ENCODE data around the gene FLT1. TPM values are rescaled to one million over a fixed set of nuclear protein-coding genes. Genes with fewer than 3 reads are reported as not detected.

FLT1 gene
- polyA plus RNA-seq, 4 donors, result 44.6 to 61.8 (median 53.6) TPM

DNA sequence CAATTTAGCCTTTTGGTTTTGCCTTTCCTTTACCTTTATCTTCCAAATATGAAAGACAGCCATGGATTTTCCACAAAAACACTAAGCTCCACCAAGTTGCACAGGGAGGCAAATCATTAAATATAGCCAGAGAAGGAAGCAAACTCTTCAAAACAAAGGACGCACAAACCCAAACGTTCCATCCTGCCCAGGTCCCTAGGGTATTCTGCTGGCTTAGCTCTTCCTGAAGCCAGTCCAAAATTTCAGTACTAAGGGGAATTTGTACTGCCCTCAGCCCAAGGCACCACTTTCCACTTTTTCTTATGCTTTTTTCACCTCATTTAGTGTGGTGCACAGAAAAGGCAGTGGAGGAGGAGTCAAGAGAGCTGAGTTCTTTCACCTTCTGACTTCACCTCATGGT is 169.9 kb downstream of the FLT1 start:
- DNase-seq (ENCODE audit: low read depth in 4 of 4, low spot score in 3 of 4), result no peak

GRCh38 chr13:28324181-28324789 is 170.6 kb downstream of the FLT1 start:
- no peak for DNase-seq (ENCODE audit: low read depth in 4 of 4, low spot score in 3 of 4)

DNA sequence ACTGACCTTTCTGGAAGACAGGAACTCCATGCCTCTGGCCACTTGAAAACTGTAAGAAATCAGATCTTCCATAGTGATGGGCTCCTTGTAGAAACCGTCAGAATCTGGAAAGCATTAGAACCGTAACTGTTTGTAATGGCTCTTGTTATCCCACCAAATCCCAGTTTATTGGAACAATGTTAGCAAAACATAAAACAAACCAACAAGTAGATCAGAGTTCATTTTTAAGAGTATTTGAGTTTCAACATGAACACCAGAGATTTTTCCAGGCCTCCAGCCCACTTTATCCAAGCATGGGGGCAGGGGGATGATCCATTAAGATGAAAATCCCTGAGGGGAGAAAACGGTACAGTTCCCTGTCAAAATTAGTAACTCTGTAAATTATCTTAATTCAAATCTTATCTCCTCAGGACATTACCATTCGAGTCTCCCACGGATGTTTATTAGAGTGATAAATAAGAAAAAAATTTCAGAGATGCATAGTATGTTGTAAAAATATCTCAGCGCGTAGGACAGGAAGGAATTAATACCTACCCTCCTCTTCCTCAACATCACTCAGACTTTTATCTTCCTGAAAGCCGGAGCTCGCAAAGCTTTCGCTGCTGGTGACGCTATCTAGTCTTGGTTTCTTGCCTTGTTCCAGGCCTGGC is 172.5 kb downstream of the FLT1 start:
- DNase-seq (ENCODE audit: low read depth in 4 of 4, low spot score in 3 of 4), result no peak

- no peak for DNase-seq (ENCODE audit: low read depth in 4 of 4, low spot score in 3 of 4)
These were observed 173.2 kb downstream of the FLT1 start for GRCh38 chr13:28321756-28322155.

DNA sequence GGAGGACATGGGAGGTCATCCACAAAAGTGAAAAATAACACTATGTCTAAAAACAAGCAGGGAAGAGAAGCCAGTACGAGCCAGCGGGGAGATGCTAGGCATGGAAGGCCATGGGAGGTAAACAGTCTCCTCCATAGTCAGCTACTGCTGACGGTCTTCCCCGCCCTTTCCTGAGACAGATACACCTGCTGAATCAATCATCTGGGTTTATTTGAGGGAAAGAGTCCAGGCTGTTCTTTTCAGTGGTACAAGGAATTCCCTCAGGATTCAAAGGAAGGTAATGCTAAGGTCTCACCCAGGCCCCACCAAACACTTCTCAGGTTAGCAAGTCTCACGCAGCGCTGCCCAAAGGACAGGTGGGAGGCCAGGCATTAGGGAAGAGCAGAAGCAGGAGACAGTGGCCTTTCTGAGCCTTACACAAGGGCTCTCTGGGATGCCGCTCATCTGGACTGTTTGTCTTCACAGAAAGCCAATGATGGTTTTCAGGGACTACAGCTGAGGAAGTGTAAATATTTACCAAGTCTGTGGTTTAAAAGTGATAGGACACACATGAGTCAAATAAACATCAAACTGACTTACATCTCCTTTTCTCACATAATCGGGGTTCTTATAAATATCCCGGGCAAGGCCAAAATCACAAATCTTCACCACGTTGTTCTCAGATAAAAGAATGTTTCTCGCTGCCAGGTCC is 173.9 kb downstream of the FLT1 start:
- DNase-seq (ENCODE audit: low read depth in 4 of 4, low spot score in 3 of 4), result no peak

GRCh38 chr13:28320209-28320608 is 174.7 kb downstream of the FLT1 start:
- DNase-seq (ENCODE audit: low read depth in 4 of 4, low spot score in 3 of 4), result no peak

- DNase-seq (ENCODE audit: low read depth in 4 of 4, low spot score in 3 of 4), result no peak
These were observed 175.4 kb downstream of the FLT1 start for GRCh38 chr13:28319528-28319927.

DNA sequence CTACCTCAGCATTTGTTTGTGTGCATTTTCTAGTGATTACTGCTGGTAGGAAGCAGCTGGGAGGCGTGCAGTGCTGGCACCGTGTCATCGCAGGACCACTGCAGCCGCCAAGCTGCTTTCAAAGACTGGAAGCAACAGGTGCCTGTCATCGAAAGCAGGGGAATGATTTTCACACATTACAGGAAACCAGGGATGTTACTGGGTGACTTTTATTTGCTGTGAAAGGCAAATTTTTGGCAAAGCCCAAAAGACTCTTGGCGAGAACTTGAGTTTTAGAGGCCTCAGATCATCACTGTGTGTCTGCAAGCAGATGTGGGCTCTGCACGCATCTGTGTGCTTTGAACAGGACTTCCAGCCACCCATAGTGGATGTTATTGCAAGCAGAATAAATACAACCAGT is 176.4 kb downstream of the FLT1 start:
- DNase-seq (ENCODE audit: low read depth in 4 of 4, low spot score in 3 of 4), result no peak

GRCh38 chr13:28316836-28317235 is 178.1 kb downstream of the FLT1 start:
- no peak for DNase-seq (ENCODE audit: low read depth in 4 of 4, low spot score in 3 of 4)

DNA sequence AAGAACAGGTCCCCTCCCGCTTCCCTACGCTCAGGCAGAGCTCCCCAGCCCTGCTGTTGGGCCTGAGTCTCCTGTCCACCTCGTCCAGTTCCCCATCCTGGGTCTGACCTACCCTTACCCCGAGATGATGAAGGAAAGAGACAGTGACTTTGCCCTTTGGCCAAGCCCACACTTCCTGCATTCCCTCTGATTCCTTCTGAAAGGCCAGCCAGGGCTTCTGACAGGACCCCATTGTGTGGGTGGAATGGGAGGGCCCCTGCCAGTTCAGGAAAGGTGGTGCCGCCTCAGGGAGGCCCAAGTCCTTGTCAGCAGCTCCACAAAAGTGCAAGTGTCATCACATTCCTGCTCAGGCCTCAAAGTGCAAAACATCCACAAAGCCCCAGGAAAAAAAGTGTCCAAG is 178.8 kb downstream of the FLT1 start:
- no peak for DNase-seq (ENCODE audit: low read depth in 4 of 4, low spot score in 3 of 4)

DNA sequence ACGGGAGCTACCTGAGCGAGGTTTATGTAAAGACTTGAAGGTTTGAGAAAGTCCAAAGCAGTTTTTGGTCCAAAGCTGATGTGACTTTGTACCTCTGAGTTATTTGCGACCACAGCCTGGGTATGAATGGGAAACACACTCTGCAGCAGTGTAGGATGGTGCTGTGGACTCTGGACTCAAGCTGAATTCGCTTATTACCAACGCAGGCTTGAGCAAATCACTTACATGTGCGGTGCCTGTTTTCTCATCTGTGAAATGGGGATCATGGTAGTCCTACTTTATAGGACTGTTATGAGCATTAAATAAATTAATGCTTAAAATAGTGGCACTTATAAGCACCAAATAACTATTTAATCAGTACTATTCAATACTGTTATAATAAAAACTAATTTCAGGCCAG is 180.0 kb downstream of the FLT1 start:
- DNase-seq (ENCODE audit: low read depth in 4 of 4, low spot score in 3 of 4), result no peak

DNA sequence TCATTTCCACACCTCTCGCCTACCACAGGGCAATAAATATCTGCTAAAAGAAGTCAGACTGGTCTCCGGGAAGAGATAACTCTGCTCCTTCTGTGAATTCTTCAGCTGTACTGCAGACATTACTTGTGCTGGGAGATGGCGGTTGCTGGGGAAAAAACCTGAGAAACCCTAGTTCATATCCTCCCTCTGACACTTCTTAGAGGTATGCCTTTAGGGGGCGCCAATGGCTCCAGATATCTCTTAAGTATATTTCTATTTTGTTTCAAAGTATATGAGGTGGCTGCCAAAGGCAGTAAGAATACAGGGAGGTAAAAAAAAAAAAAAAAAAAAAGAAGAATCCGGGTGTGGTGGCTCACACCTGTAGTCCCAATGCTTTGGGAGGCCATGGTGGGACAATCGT is 181.3 kb downstream of the FLT1 start:
- DNase-seq (ENCODE audit: low read depth in 4 of 4, low spot score in 3 of 4), result no peak

DNA sequence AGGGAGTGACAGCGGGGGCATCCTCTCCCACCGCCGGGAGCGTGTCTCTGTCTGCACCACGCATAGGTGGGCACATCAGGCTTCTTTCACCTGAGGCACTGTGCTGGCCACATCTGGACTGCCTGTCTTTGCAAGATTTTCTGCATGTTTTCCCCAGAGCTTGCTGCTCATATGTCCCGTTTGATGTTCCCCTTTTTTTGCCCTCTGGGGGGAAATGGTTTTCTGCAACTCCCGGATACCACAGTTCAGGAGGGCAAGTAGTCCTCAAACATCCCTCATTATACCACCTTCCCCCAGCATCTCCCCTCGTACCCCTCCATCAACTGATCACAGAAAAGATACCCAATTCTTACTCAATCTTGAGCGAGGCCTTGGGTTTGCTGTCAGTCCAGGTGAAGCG is 188.6 kb downstream of the FLT1 start:
- no peak for DNase-seq (ENCODE audit: low read depth in 4 of 4, low spot score in 3 of 4)

DNA sequence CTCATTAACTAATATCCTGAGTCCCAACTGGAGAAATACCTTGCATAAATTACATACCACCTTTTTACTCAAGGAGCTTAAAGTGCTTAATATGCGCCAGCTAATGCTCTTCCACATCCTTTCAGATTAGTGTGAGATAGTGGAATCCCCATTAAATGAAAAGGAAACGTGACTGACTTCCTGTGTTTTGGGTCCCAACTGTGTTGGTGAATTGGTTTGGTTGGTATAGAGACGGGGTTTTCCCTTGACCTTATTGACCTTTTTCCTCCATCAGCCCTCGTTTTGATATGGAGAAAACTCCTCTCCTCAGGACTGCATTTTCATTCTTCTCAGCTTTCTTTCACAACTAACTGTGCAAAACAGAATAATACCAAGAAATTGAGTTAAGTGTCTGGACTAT is 193.1 kb downstream of the FLT1 start:
- DNase-seq (ENCODE audit: low read depth in 4 of 4, low spot score in 3 of 4), result no peak

DNA sequence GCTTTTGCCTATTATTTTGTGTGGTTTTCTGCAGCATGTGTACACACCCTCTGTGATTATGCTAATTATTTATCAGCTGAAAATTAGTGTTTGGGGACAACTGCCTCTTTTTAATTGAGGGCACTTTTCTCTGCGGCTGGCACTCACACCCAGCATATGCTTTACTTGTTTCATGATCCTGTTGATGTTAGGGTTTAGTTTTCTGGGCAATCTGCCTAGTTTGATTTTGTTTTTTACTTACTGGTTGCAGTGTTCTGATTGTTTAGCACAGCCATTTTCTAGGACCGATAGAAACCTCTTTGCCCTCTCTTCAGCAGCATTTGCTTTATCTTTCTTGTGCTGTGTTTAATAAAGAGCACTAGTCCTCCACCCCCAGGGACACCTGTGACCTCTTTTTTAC is 195.0 kb downstream of the FLT1 start:
- no peak for DNase-seq (ENCODE audit: low read depth in 4 of 4, low spot score in 3 of 4)

- DNase-seq (ENCODE audit: low read depth in 4 of 4, low spot score in 3 of 4), result peak in 1 of 4 donors; percentile 12
These were observed 197.6 kb downstream of the FLT1 start for GRCh38 chr13:28297341-28297740.

DNA sequence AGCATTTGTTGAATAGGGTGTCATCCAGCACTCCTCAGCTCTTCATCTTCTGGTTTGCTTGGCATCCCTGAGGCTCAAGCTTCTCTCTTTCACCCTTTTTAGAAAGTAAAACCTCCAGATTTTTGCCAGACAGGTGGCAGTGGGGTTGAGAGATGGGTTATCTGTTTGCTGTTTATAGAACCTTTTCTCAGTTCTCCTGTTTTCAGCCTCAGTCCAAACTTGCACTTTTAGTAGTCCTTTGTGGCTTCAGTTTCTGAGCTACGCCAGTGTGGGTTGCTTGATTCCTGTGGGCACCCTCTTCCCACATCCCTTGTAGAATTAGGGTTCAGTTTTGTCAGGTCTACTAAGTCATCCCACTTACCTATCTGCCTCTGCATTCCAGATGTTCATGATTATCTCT is 208.7 kb downstream of the FLT1 start:
- no peak for DNase-seq (ENCODE audit: low read depth in 4 of 4, low spot score in 3 of 4)

DNA sequence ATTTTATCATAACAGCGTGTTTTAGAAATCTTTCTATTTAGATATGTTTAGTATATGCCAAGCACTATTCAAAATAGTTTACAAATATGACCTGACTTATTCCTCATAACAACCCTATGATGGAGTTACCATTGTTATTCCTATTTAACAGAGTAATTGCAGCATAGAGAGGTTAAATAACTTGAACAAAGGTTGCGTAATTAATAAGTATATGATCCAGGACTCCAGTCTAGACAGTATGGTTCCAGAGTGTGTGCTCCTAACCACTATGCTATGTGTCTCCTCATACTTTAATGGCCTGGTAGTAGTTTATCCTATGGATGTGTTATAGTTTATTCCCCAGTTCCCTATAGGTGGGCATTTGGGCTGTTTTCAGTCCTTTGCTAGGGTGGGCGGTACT is 211.3 kb downstream of the FLT1 start:
- no peak for DNase-seq (ENCODE audit: low read depth in 4 of 4, low spot score in 3 of 4)

DNA sequence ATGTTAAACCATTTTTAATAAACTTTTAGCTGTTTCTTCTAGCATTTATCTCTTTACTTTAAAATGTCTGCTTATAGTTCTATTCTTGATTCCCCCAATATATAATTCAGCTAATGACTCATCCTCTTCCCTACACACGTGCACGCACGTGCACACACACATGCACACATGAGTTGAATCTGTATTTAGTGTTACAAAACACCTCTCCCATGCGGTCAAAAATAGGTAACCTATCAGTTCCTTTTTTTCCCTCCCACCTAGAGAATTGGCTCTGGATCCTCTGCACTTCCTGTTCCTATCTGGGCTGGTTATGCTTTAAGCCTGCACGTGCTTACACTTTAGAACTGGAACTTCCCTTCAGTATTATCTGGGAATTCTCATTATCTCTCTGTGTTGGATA is 212.5 kb downstream of the FLT1 start:
- no peak for DNase-seq (ENCODE audit: low read depth in 4 of 4, low spot score in 3 of 4)

- no peak for DNase-seq (ENCODE audit: low read depth in 4 of 4, low spot score in 3 of 4)
These were observed 221.0 kb downstream of the FLT1 start for GRCh38 chr13:28273919-28274318.

DNA sequence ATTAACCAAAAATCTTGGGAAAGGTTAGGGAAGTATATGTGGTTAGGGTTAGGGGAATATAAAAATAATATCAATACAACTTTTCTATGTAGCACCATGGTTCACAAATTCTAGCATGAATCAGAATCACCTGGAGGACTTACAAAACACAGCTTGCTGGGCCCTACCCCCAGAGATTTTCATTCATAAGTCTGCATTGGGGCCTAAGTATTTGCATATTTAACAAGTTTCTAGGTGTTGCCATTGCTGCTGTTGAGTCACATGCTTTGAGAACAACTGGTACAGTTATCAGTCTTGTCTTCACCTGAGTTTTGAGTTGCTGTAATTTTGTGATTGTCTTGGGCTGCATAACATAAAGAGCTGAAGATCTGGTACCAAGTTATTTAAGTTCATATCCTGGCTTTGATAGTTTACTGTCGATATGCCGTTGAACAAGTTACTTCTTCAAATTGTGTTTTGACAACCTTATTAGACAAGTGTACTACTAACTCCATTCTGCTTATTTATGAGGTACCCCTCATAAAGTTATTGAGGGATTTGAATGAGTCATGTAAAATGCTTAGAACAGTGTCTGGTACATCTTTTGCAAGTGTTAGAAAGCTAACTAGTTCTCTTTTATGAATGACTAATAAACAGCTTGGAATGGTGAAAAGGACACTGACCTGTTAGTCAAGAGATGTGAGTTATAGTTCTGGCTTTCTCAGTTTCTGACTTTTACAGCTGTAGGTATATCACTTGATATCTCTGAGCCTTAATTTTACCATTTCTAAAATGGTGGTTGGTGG is 223.7 kb downstream of the FLT1 start:
- no peak for DNase-seq (ENCODE audit: low read depth in 4 of 4, low spot score in 3 of 4)
